Heart right ventricle (tissue), 16 donors: ENCODE measurements around the gene SDK2. TPM values are rescaled to one million over a fixed set of nuclear protein-coding genes. Genes with fewer than 3 reads are reported as not detected.

Source experiments
- ATAC-seq, 8 donors: fragments of 200-7000 bp; cut with Tn5 transposase; one replicate each; pipeline ENCODE4 v1.9.1; 2020; ENCODE audit warnings: mild to moderate bottlenecking in 8 of 8, moderate library complexity in 8 of 8, moderate number of reproducible peaks in 1 of 8
- DNase-seq, 2 donors: peaks; one replicate each; pipeline ENCODE4 v3.0.0-alpha.2; 2020
- H3K27ac ChIP-seq, 10 donors: fragments of 200-600 bp; sonication (generic) in 2 of 10; one replicate each; pipeline versions ENCODE4 v1.5.0 to v1.8.0; 2020 to 2022; ENCODE audit warnings: mild to moderate bottlenecking in 3 of 10
- H3K27me3 ChIP-seq, 7 donors: fragments of 200-600 bp; one replicate each; pipeline ENCODE4 v1.8.0; 2021 to 2022; ENCODE audit warnings: mild to moderate bottlenecking in 2 of 7
- H3K36me3 ChIP-seq, 9 donors: fragments of 200-600 bp; sonication (generic) in 1 of 9; one replicate each; pipeline versions ENCODE4 v1.5.0 to v1.8.0; 2020 to 2022; ENCODE audit warnings: mild to moderate bottlenecking in 2 of 9
- H3K4me1 ChIP-seq, 9 donors: fragments of 200-600 bp; sonication (generic) in 1 of 9; one replicate each; pipeline versions ENCODE4 v1.5.0 to v1.8.0; 2020 to 2022; ENCODE audit warnings: mild to moderate bottlenecking in 4 of 9
- H3K4me3 ChIP-seq, 10 donors: fragments of 200-600 bp; sonication (generic) in 2 of 10; one replicate each; pipeline versions ENCODE4 v1.5.0 to v1.8.0; 2020 to 2022; ENCODE audit warnings: mild to moderate bottlenecking in 7 of 10, moderate library complexity in 2 of 10
- H3K9me3 ChIP-seq, 11 donors: fragments of 200-600 bp in 10 of 11; sonication (generic) in 2 of 11; one replicate each; pipeline versions ENCODE4 v1.5.0 to v1.8.0; 2013 to 2022; ENCODE audit warnings: mild to moderate bottlenecking in 2 of 11, control low read depth in 1 of 11, moderate library complexity in 1 of 11
- CTCF ChIP-seq, 9 donors: fragments of 200-600 bp; sonication (generic) in 2 of 9; IDR thresholded peaks; one replicate each; pipeline versions ENCODE4 v1.5.0 to v1.8.0; 2021 to 2022; ENCODE audit warnings: antibody characterized with exemption in 9 of 9, mild to moderate bottlenecking in 5 of 9, moderate library complexity in 1 of 9
- WGBS, 2 donors: extraction: QIAGEN DNeasy Blood & Tissue Kit; methylation state at CpG; one replicate each; pipeline ENCODE4 v1.1.7; 2013; ENCODE audit warnings: inconsistent platforms in 1 of 2; 5-methylcytosine and 5-hydroxymethylcytosine counted together
- intact Hi-C, 10 donors: fragments of 100-400 bp; cut with DNase I; formaldehyde crosslinking; loops; one replicate each; pipeline versions ENCODE4 v1.11.1 to v1.14.2; 2022
- polyA plus RNA-seq, 2 donors: library from polyadenylated mRNA; stranded (reverse); fragments of 200-250 nt; gene quantifications; one replicate each; pipeline ENCODE4 v1.2.3, GENCODE V29; 2013
- total RNA-seq, 10 donors: library from RNA; stranded (reverse); fragmentation: NEBNext Ultra II Directional in 3 of 10; extraction: Animal tissue kit (Norgen Biotek cat#: 25700) in 3 of 10; gene quantifications; one replicate each; pipeline versions ENCODE4 v1.2.1 to v1.2.4, GENCODE V29; 2021 to 2023
- donor health status: Arrhythmogenic right ventricular cardiomyopathy.
- donor health status: ischemic (EF 13 %, LVEDD 7.1; RV severe dilation, severe dysfunction).
- donor health status: healthy with polysubstance abuse.
- donor health status: DM: no; HTN: yes; CAD: no.
- donor health status: DM: no; HTN: no; CAD: no.
- donor health status: ischemic (EF 25% LVEDD 6.9; RV normal size, moderate dysfunction).
- donor health status: ischemic (EF 25% LVEDD 5.7; RV mildly dilated, moderate dysfunction).
- donor health status: healthy.
- donor health status: DM: yes; HTN: yes; CAD: no.
- donor health status: Ischemic cardiomyopathy.
- donor health status: ischemic (EF 35%, LVEDD 5.7; RV mildly dilated, moderate dysfunction).
- donor health status: nonischemic (EF 11% LVEDD 7.7; RV severe dilation, severe dysfunction).
- donor health status: DM: yes; HTN: yes; CAD: no.
- donor health status: PGD.
- donor health status: ischemic (EF 29% LVEDD 5.4; RV normal size, mild dysfunction).
- donor health status: nonischemic (EF 23%, LVEDD 6.1; RV moderate dilation, normal function).

Gene SDK2
- total and polyA plus RNA-seq, 12 donors = 0.44 to 4.2 (median 1.9) TPM

GRCh38 chr17:73683771-73684170 is 39.5 kb upstream of the SDK2 start:
- no peaks in the 10 kb centered on the region for H3K36me3 ChIP-seq
- no peaks in the 10 kb centered on the region for H3K4me1 ChIP-seq
- 60 to 65% methylated on average over 6 of the region's 6 CpGs for WGBS, 2 donors
- H3K27ac ChIP-seq = no peak overlapping the region
- DNase-seq = no peak
- no peak overlapping the region for H3K4me3 ChIP-seq
- ATAC-seq = no peak
- peaks cover 0 to 17% (median 3%) of the 10 kb centered on the region in 7 donors for H3K27me3 ChIP-seq
- no peak for TF ChIP-seq CTCF (IDR thresholded peaks at IDR 0.05)
- intact Hi-C loops = no loop called here
- peaks cover 0 to 28% (median 6%) of the 10 kb centered on the region in 11 donors for H3K9me3 ChIP-seq

GRCh38 chr17:73681946-73682345 is 37.7 kb upstream of the SDK2 start:
- H3K4me1 ChIP-seq = no peaks in the 10 kb centered on the region
- TF ChIP-seq CTCF (IDR thresholded peaks at IDR 0.05) = no peak
- no peak overlapping the region for H3K27ac ChIP-seq
- 90 to 94% methylated on average over 1 of the region's 1 CpG for whole genome bisulfite sequencing, 2 donors
- H3K27me3 ChIP-seq = peaks cover 0 to 17% (median 0%) of the 10 kb centered on the region in 7 donors
- intact Hi-C loops = no loop called here
- ATAC-seq (no peak), DNase-seq (no peak)
- no peaks in the 10 kb centered on the region for H3K36me3 ChIP-seq
- peaks cover 0 to 29% (median 6%) of the 10 kb centered on the region in 11 donors for H3K9me3 ChIP-seq
- no peak overlapping the region for H3K4me3 ChIP-seq

GRCh38 chr17:73679476-73679875 is 35.2 kb upstream of the SDK2 start:
- Histone ChIP-seq H3K4me3 (no peak overlapping the region), H3K9me3 (peaks cover 0 to 28% (median 6%) of the 10 kb centered on the region in 11 donors), H3K27me3 (peaks cover 0 to 8% (median 0%) of the 10 kb centered on the region in 7 donors), H3K36me3 (no peaks in the 10 kb centered on the region), H3K4me1 (no peaks in the 10 kb centered on the region), H3K27ac (no peak overlapping the region)
- DNase-seq (no peak), ATAC-seq (no peak)
- intact Hi-C loops = no loop called here
- TF ChIP-seq CTCF (IDR thresholded peaks at IDR 0.05) = no peak
- WGBS, 2 donors = 71 to 80% methylated on average over 4 of the region's 4 CpGs

GRCh38 chr17:73678999-73679398 is 34.8 kb upstream of the SDK2 start:
- whole genome bisulfite sequencing, 2 donors = 77 to 82% methylated on average over 7 of the region's 7 CpGs
- peaks cover 0 to 12% (median 0%) of the 10 kb centered on the region in 7 donors for H3K27me3 ChIP-seq
- no peak for ATAC-seq
- no peaks in the 10 kb centered on the region for H3K36me3 ChIP-seq
- no peak overlapping the region for H3K27ac ChIP-seq
- TF ChIP-seq CTCF (IDR thresholded peaks at IDR 0.05) = no peak
- intact Hi-C loops = no loop called here
- no peaks in the 10 kb centered on the region for H3K4me1 ChIP-seq
- peaks cover 0 to 28% (median 6%) of the 10 kb centered on the region in 11 donors for H3K9me3 ChIP-seq
- H3K4me3 ChIP-seq = no peak overlapping the region
- no peak for DNase-seq
